NB4 (cell line): ENCODE data around the gene PIK3R3.

Experiments used
- MAX ChIP-seq: IDR thresholded peaks from 2 replicates; pipeline ENCODE4 v1.6.1; 2011; ENCODE audit warnings: low read depth, low read length
- MYC ChIP-seq: IDR thresholded peaks from 2 replicates; pipeline ENCODE4 v1.6.1; 2011; ENCODE audit warnings: low read depth, low read length
- POLR2A ChIP-seq: IDR thresholded peaks from 2 replicates; pipeline ENCODE4 v1.6.1; 2011; ENCODE audit warnings: mild to moderate bottlenecking; ENCODE audit not compliant: insufficient read length; ENCODE audit errors: extremely low read depth
- TF ChIP-seq, protein P1 (sequence below): IDR thresholded peaks from one replicate; pipeline ENCODE4 v1.5.1; 2012; ENCODE audit warnings: low read depth, low read length

- TF ChIP-seq, protein P1, sequence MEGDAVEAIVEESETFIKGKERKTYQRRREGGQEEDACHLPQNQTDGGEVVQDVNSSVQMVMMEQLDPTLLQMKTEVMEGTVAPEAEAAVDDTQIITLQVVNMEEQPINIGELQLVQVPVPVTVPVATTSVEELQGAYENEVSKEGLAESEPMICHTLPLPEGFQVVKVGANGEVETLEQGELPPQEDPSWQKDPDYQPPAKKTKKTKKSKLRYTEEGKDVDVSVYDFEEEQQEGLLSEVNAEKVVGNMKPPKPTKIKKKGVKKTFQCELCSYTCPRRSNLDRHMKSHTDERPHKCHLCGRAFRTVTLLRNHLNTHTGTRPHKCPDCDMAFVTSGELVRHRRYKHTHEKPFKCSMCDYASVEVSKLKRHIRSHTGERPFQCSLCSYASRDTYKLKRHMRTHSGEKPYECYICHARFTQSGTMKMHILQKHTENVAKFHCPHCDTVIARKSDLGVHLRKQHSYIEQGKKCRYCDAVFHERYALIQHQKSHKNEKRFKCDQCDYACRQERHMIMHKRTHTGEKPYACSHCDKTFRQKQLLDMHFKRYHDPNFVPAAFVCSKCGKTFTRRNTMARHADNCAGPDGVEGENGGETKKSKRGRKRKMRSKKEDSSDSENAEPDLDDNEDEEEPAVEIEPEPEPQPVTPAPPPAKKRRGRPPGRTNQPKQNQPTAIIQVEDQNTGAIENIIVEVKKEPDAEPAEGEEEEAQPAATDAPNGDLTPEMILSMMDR: no peak
- no peak for TF ChIP-seq POLR2A
- TF ChIP-seq MYC: no peak
- TF ChIP-seq MAX: no peak
Observed at GRCh38 chr1:46130606-46131005, 1.8 kb downstream of the PIK3R3 start.
